Right atrium auricular region (tissue), 2 donors: ENCODE results near the gene ADD2. TPM values are rescaled to one million over a fixed set of nuclear protein-coding genes. Genes with fewer than 3 reads are reported as not detected.

Experiments
- DNase-seq: peaks from one replicate; pipeline ENCODE4 v3.0.0-alpha.2; 2019; ENCODE audit warnings: low spot score
- H3K27ac ChIP-seq, 2 donors: fragments of 200-600 bp; sonication (generic); 1 replicate in 1 of 2; 2 replicates in 1 of 2; pipeline ENCODE4 v1.5.1; 2016 to 2019
- H3K27me3 ChIP-seq, 2 donors: fragments of 200-600 bp; sonication (generic); one replicate each; pipeline versions ENCODE4 v1.5.1 to v1.6.0; 2017 to 2019
- H3K36me3 ChIP-seq: fragments of 200-600 bp; sonication (generic); one replicate; pipeline ENCODE4 v1.5.1; 2016
- H3K4me1 ChIP-seq, 2 donors: fragments of 200-600 bp; sonication (generic); one replicate each; pipeline versions ENCODE4 v1.5.1 to v1.6.0; 2017 to 2019
- H3K4me3 ChIP-seq, 2 donors: fragments of 200-600 bp; sonication (generic); 1 replicate in 1 of 2; 2 replicates in 1 of 2; pipeline ENCODE4 v1.5.1; 2017 to 2019; ENCODE audit warnings: mild to moderate bottlenecking in 1 of 2, moderate library complexity in 1 of 2
- H3K9me3 ChIP-seq, 2 donors: fragments of 200-600 bp; sonication (generic); one replicate each; pipeline ENCODE4 v1.5.1; 2019
- total RNA-seq, 2 donors: library from RNA; depleted of rRNA; stranded (reverse); fragments of >200 nt; gene quantifications; one replicate each; pipeline ENCODE4 v1.1.0, GENCODE V29; 2016
- TF ChIP-seq, protein P1 (sequence below), 2 donors: fragments of 200-600 bp; sonication (generic); IDR thresholded peaks; one replicate each; pipeline ENCODE4 v1.5.1; 2019; ENCODE audit warnings: antibody characterized with exemption in 2 of 2

Gene ADD2
- total RNA-seq, 2 donors from 2014 or later, result 1.1 to 1.4 TPM

GRCh38 chr2:70711191-70711590 is 56.8 kb downstream of the ADD2 start:
- no peaks in the 10 kb centered on the region for H3K36me3 ChIP-seq

GRCh38 chr2:70710038-70710690 is 57.8 kb downstream of the ADD2 start:
- no peak overlapping the region for H3K27ac ChIP-seq
- TF ChIP-seq, protein P1, sequence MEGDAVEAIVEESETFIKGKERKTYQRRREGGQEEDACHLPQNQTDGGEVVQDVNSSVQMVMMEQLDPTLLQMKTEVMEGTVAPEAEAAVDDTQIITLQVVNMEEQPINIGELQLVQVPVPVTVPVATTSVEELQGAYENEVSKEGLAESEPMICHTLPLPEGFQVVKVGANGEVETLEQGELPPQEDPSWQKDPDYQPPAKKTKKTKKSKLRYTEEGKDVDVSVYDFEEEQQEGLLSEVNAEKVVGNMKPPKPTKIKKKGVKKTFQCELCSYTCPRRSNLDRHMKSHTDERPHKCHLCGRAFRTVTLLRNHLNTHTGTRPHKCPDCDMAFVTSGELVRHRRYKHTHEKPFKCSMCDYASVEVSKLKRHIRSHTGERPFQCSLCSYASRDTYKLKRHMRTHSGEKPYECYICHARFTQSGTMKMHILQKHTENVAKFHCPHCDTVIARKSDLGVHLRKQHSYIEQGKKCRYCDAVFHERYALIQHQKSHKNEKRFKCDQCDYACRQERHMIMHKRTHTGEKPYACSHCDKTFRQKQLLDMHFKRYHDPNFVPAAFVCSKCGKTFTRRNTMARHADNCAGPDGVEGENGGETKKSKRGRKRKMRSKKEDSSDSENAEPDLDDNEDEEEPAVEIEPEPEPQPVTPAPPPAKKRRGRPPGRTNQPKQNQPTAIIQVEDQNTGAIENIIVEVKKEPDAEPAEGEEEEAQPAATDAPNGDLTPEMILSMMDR (IDR thresholded peaks at IDR 0.05), result no peak
- no peak for DNase-seq
- no peak overlapping the region for H3K4me3 ChIP-seq
- no peaks in the 10 kb centered on the region for H3K9me3 ChIP-seq
- H3K36me3 ChIP-seq, result no peaks in the 10 kb centered on the region
- no peaks in the 10 kb centered on the region for H3K4me1 ChIP-seq
- no peaks in the 10 kb centered on the region for H3K27me3 ChIP-seq

More at GRCh38 chr2:70711191-70711590, 56.8 kb downstream of the ADD2 start:
- Histone ChIP-seq H3K4me3 (no peak overlapping the region), H3K27me3 (no peaks in the 10 kb centered on the region), H3K27ac (no peak overlapping the region), H3K4me1 (no peaks in the 10 kb centered on the region), H3K9me3 (no peaks in the 10 kb centered on the region)
- TF ChIP-seq, protein P1 (IDR thresholded peaks at IDR 0.05), result no peak
- no peak for DNase-seq

- Histone ChIP-seq H3K4me3 (no peak overlapping the region), H3K36me3 (no peaks in the 10 kb centered on the region), H3K4me1 (no peaks in the 10 kb centered on the region), H3K9me3 (no peaks in the 10 kb centered on the region), H3K27ac (no peak overlapping the region), H3K27me3 (no peaks in the 10 kb centered on the region)
- TF ChIP-seq, protein P1 (IDR thresholded peaks at IDR 0.05), result no peak
- no peak for DNase-seq
Measured at GRCh38 chr2:70709275-70710037, 58.5 kb downstream of the ADD2 start.

GRCh38 chr2:70708376-70709199 is 59.4 kb downstream of the ADD2 start:
- DNase-seq, result no peak
- H3K36me3 ChIP-seq, result no peaks in the 10 kb centered on the region
- TF ChIP-seq, protein P1 (IDR thresholded peaks at IDR 0.05), result no peak
- no peaks in the 10 kb centered on the region for H3K9me3 ChIP-seq
- no peaks in the 10 kb centered on the region for H3K27me3 ChIP-seq
- no peak overlapping the region for H3K27ac ChIP-seq
- H3K4me1 ChIP-seq, result no peaks in the 10 kb centered on the region
- no peak overlapping the region for H3K4me3 ChIP-seq

- H3K4me3 ChIP-seq, result no peak overlapping the region
- H3K36me3 ChIP-seq, result no peaks in the 10 kb centered on the region
- no peaks in the 10 kb centered on the region for H3K4me1 ChIP-seq
- TF ChIP-seq, protein P1 (IDR thresholded peaks at IDR 0.05), result no peak
- no peak overlapping the region for H3K27ac ChIP-seq
- no peaks in the 10 kb centered on the region for H3K27me3 ChIP-seq
- no peak for DNase-seq
- no peaks in the 10 kb centered on the region for H3K9me3 ChIP-seq
Measured at GRCh38 chr2:70707706-70708105, 60.3 kb downstream of the ADD2 start.
